Fibroblast of skin of scalp (primary cell): ENCODE measurements around the gene ARHGEF11.

Source experiments
- DNase-seq: peaks from one replicate; pipeline ENCODE4 v3.0.0-alpha.2; 2013

ARHGEF11 gene

GRCh38 chr1:156906206-156906906 is 139.2 kb downstream of the ARHGEF11 start:
- DNase-seq = no peak

- no peak for DNase-seq
These were observed 139.9 kb downstream of the ARHGEF11 start for GRCh38 chr1:156905651-156906050.

- DNase-seq = no peak
These were observed 140.4 kb downstream of the ARHGEF11 start for GRCh38 chr1:156905176-156905575.

- no peak for DNase-seq
These were observed 141.2 kb downstream of the ARHGEF11 start for GRCh38 chr1:156904187-156904959.

GRCh38 chr1:156903328-156904091 is 142.0 kb downstream of the ARHGEF11 start:
- no peak for DNase-seq

GRCh38 chr1:156901966-156902915 is 143.3 kb downstream of the ARHGEF11 start:
- DNase-seq = peak; percentile 76

- DNase-seq = no peak
These were observed 144.0 kb downstream of the ARHGEF11 start for GRCh38 chr1:156901590-156901900.

- DNase-seq = no peak
These were observed 144.5 kb downstream of the ARHGEF11 start for GRCh38 chr1:156900896-156901589.

GRCh38 chr1:156899956-156900718 is 145.4 kb downstream of the ARHGEF11 start:
- peak; percentile 69 for DNase-seq

- DNase-seq = no peak
These were observed 146.4 kb downstream of the ARHGEF11 start for GRCh38 chr1:156898971-156899664.

- peak; percentile 60 for DNase-seq
These were observed 147.4 kb downstream of the ARHGEF11 start for GRCh38 chr1:156898161-156898566.

GRCh38 chr1:156897078-156897825 is 148.3 kb downstream of the ARHGEF11 start:
- peak; percentile 83 for DNase-seq

- DNase-seq = peak; percentile 93
These were observed 149.0 kb downstream of the ARHGEF11 start for GRCh38 chr1:156896490-156897033.

GRCh38 chr1:156895927-156896326 is 149.6 kb downstream of the ARHGEF11 start:
- no peak for DNase-seq

- DNase-seq = peak; percentile 60
These were observed 150.1 kb downstream of the ARHGEF11 start for GRCh38 chr1:156895455-156895812.

GRCh38 chr1:156894711-156895454 is 150.7 kb downstream of the ARHGEF11 start:
- peak; percentile 38 for DNase-seq

GRCh38 chr1:156894001-156894400 is 151.5 kb downstream of the ARHGEF11 start:
- no peak for DNase-seq
